Liver (tissue), 9 donors: Measurements from ENCODE around the gene SDSL. TPM values are rescaled to one million over a fixed set of nuclear protein-coding genes. Genes with fewer than 3 reads are reported as not detected.

Source experiments
- DNase-seq: peaks from one replicate; pipeline ENCODE4 v3.0.0-alpha.2; 2017; ENCODE audit warnings: low spot score
- H3K27ac ChIP-seq, 2 donors: one replicate each; pipeline ENCODE4 v1.7.0; 2013; ENCODE audit warnings: inconsistent platforms in 2 of 2, low read length in 2 of 2, control low read depth in 1 of 2, low read depth in 1 of 2, mild to moderate bottlenecking in 1 of 2
- H3K27me3 ChIP-seq, 4 donors: one replicate each; pipeline versions ENCODE4 v1.6.1 to v1.7.0; 2013; ENCODE audit warnings: low read length in 3 of 4, inconsistent platforms in 1 of 4, mild to moderate bottlenecking in 1 of 4, moderate library complexity in 1 of 4; ENCODE audit not compliant: control insufficient read depth in 4 of 4, insufficient read depth in 4 of 4
- H3K36me3 ChIP-seq, 4 donors: one replicate each; pipeline versions ENCODE4 v1.6.1 to v1.7.0; 2013; ENCODE audit warnings: low read length in 3 of 4, mild to moderate bottlenecking in 3 of 4, low read depth in 1 of 4, moderate library complexity in 1 of 4; ENCODE audit not compliant: control insufficient read depth in 4 of 4, insufficient read depth in 3 of 4
- H3K4me1 ChIP-seq, 4 donors: one replicate each; pipeline versions ENCODE4 v1.6.1 to v1.7.0; 2013; ENCODE audit warnings: low read length in 3 of 4, mild to moderate bottlenecking in 3 of 4, moderate library complexity in 1 of 4; ENCODE audit not compliant: control insufficient read depth in 4 of 4, insufficient read depth in 4 of 4
- H3K4me3 ChIP-seq, 3 donors: one replicate each; pipeline versions ENCODE4 v1.6.1 to v1.7.0; 2013; ENCODE audit warnings: low read length in 3 of 3, control low read depth in 1 of 3, low read depth in 1 of 3, mild to moderate bottlenecking in 1 of 3
- H3K9ac ChIP-seq, 2 donors: one replicate each; pipeline ENCODE4 v1.7.0; 2013; ENCODE audit warnings: low read length in 2 of 2, mild to moderate bottlenecking in 2 of 2, moderate library complexity in 2 of 2, control low read depth in 1 of 2, low read depth in 1 of 2
- H3K9me3 ChIP-seq, 4 donors: one replicate each; pipeline versions ENCODE4 v1.6.1 to v1.7.0; 2013; ENCODE audit warnings: low read length in 3 of 4; ENCODE audit not compliant: control insufficient read depth in 4 of 4
- EGR1 ChIP-seq, 2 donors: IDR thresholded peaks; 2 replicates each; pipeline ENCODE4 v1.6.1; 2016 to 2018; ENCODE audit warnings: antibody characterized with exemption in 2 of 2, low read depth in 2 of 2
- FOXA1 ChIP-seq: IDR thresholded peaks from 2 replicates; pipeline ENCODE4 v1.6.1; 2016; ENCODE audit warnings: antibody characterized with exemption
- FOXA2 ChIP-seq: IDR thresholded peaks from 2 replicates; pipeline ENCODE4 v1.6.1; 2016; ENCODE audit warnings: antibody characterized with exemption
- GABPA ChIP-seq, 2 donors: IDR thresholded peaks in 1 of 2; conservative IDR thresholded peaks in 1 of 2; 2 replicates each; pipeline ENCODE4 v1.6.1; 2016; ENCODE audit warnings: antibody characterized with exemption in 2 of 2, mild to moderate bottlenecking in 1 of 2, moderate library complexity in 1 of 2
- HNF4A ChIP-seq, 2 donors: conservative IDR thresholded peaks; 2 replicates each; pipeline ENCODE4 v1.6.1; 2016; ENCODE audit warnings: antibody characterized with exemption in 2 of 2, mild to moderate bottlenecking in 2 of 2
- HNF4G ChIP-seq: IDR thresholded peaks from 2 replicates; pipeline ENCODE4 v1.6.1; 2016; ENCODE audit warnings: antibody characterized with exemption
- JUND ChIP-seq, 2 donors: IDR thresholded peaks; 2 replicates each; pipeline ENCODE4 v1.6.1; 2016; ENCODE audit warnings: antibody characterized with exemption in 2 of 2
- NR2F2 ChIP-seq: IDR thresholded peaks from 2 replicates; pipeline ENCODE4 v1.6.1; 2016; ENCODE audit warnings: antibody characterized with exemption
- RAD21 ChIP-seq, 2 donors: IDR thresholded peaks; 2 replicates each; pipeline ENCODE4 v1.6.1; 2016; ENCODE audit warnings: antibody characterized with exemption in 2 of 2, mild to moderate bottlenecking in 2 of 2
- RXRA ChIP-seq, 2 donors: IDR thresholded peaks; 2 replicates each; pipeline ENCODE4 v1.6.1; 2017 to 2018; ENCODE audit warnings: antibody characterized with exemption in 2 of 2, mild to moderate bottlenecking in 1 of 2
- SP1 ChIP-seq: IDR thresholded peaks from 2 replicates; pipeline ENCODE4 v1.6.1; 2018; ENCODE audit warnings: antibody characterized with exemption, mild to moderate bottlenecking
- TAF1 ChIP-seq: conservative IDR thresholded peaks from 2 replicates; pipeline ENCODE4 v1.6.1; 2016; ENCODE audit warnings: antibody characterized with exemption, mild to moderate bottlenecking
- YY1 ChIP-seq: IDR thresholded peaks from 2 replicates; pipeline ENCODE4 v1.6.1; 2016; ENCODE audit warnings: antibody characterized with exemption, mild to moderate bottlenecking
- WGBS: extraction: QIAGEN DNeasy Blood & Tissue Kit; methylation state at CpG from one replicate; pipeline ENCODE4 v1.1.7; 2013; 5-methylcytosine and 5-hydroxymethylcytosine counted together
- polyA plus RNA-seq, 2 donors: library from polyadenylated mRNA; stranded (reverse) in 1 of 2; unstranded in 1 of 2; fragments of 200-250 nt in 1 of 2; fragments of >200 nt in 1 of 2; fragmentation: Nextera tagmentation in 1 of 2; extraction: Ambion mirVana in 1 of 2; gene quantifications; one replicate each; pipeline versions ENCODE4 v1.2.1 to v1.2.3, GENCODE V29; 2013 to 2015
- total RNA-seq, 2 donors: library from RNA; depleted of rRNA; stranded (reverse); fragments of >200 nt; gene quantifications; one replicate each; pipeline ENCODE4 v1.2.3, GENCODE V29; 2014
- TF ChIP-seq, protein P1 (sequence below): IDR thresholded peaks from 2 replicates; pipeline ENCODE4 v1.6.1; 2016; ENCODE audit warnings: antibody characterized with exemption
- TF ChIP-seq, protein P2 (sequence below): fragments of 150-350 bp; IDR thresholded peaks from 2 replicates; pipeline ENCODE4 v1.5.1; 2017; ENCODE audit warnings: improper control_type of control experiment, low read depth, low read length; ENCODE audit not compliant: missing input control
- TF ChIP-seq, protein P3 (sequence below): IDR thresholded peaks from 2 replicates; pipeline ENCODE4 v1.6.1; 2016; ENCODE audit warnings: antibody characterized with exemption
- TF ChIP-seq, protein P4 (sequence below): IDR thresholded peaks from 2 replicates; pipeline ENCODE4 v1.6.1; 2016; ENCODE audit warnings: antibody characterized with exemption
- TF ChIP-seq, protein P5 (sequence below): IDR thresholded peaks from 2 replicates; pipeline ENCODE4 v1.6.1; 2016; ENCODE audit warnings: antibody characterized with exemption, mild to moderate bottlenecking
- donor health status: healthy.
- donor health status: healthy.
- donor health status: healthy.
- donor health status: healthy.
- donor health status: healthy.

SDSL gene
- total and polyA plus RNA-seq, 4 donors = 22.4 to 93.1 (median 33.7) TPM

DNA sequence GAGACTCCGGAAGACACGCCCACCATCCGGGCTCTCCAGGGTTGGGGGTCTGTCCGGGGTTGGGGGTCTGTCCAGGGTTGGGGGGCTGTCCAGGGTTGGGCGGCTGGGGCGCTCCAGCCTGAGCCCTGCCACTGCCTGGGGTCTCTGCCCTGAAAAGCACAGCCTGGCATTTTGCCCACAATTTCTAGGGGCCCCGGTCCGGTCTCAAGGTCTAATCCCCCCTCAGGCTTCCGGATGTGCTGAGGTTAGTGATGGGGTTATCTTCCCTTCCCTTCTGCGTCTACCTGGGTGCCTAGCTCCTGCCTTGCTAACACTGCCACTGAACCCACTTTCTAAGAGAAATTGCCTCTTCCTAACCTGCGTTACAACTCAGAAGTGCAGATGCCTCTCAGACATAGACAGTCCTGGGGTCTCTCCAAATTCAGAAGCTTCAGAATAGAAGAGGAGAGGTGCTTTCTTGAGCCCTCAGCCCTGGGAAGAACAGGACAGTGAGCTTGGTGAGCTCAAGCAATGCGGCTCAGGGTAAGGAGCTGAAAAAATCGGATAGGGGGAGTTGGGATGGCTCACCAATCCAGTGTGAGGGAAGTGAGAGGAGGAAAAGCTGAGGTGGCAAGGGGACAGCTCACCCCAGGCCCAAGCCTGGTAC is 43.8 kb downstream of the SDSL start:
- no peaks in the 10 kb centered on the region for H3K36me3 ChIP-seq
- peaks cover 16 to 48% (median 31%) of the 10 kb centered on the region in 4 donors for H3K4me1 ChIP-seq
- DNase-seq = no peak
- TF ChIP-seq RAD21 (IDR thresholded peaks at IDR 0.05) (no peak), TAF1 (no peak), HNF4A (conservative IDR thresholded peaks at IDR 0.05) (no peak), GABPA (IDR thresholded peaks at IDR 0.05 in 1 of 2, conservative IDR thresholded peaks at IDR 0.05 in 1 of 2) (no peak), FOXA1 (no peak), EGR1 (IDR thresholded peaks at IDR 0.05; ENCODE audit: low read depth in 2 of 2) (no peak)
- TF ChIP-seq, protein P1, sequence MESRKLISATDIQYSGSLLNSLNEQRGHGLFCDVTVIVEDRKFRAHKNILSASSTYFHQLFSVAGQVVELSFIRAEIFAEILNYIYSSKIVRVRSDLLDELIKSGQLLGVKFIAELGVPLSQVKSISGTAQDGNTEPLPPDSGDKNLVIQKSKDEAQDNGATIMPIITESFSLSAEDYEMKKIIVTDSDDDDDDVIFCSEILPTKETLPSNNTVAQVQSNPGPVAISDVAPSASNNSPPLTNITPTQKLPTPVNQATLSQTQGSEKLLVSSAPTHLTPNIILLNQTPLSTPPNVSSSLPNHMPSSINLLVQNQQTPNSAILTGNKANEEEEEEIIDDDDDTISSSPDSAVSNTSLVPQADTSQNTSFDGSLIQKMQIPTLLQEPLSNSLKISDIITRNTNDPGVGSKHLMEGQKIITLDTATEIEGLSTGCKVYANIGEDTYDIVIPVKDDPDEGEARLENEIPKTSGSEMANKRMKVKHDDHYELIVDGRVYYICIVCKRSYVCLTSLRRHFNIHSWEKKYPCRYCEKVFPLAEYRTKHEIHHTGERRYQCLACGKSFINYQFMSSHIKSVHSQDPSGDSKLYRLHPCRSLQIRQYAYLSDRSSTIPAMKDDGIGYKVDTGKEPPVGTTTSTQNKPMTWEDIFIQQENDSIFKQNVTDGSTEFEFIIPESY = no peak
- TF ChIP-seq, protein P2, sequence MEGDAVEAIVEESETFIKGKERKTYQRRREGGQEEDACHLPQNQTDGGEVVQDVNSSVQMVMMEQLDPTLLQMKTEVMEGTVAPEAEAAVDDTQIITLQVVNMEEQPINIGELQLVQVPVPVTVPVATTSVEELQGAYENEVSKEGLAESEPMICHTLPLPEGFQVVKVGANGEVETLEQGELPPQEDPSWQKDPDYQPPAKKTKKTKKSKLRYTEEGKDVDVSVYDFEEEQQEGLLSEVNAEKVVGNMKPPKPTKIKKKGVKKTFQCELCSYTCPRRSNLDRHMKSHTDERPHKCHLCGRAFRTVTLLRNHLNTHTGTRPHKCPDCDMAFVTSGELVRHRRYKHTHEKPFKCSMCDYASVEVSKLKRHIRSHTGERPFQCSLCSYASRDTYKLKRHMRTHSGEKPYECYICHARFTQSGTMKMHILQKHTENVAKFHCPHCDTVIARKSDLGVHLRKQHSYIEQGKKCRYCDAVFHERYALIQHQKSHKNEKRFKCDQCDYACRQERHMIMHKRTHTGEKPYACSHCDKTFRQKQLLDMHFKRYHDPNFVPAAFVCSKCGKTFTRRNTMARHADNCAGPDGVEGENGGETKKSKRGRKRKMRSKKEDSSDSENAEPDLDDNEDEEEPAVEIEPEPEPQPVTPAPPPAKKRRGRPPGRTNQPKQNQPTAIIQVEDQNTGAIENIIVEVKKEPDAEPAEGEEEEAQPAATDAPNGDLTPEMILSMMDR = no peak
- WGBS = 5% methylated on average over 13 of the region's 13 CpGs
- no peaks in the 10 kb centered on the region for H3K9me3 ChIP-seq
- no peak overlapping the region for H3K4me3 ChIP-seq
- H3K9ac ChIP-seq = no peak overlapping the region
- H3K27me3 ChIP-seq = peaks cover 18 to 54% (median 26%) of the 10 kb centered on the region in 4 donors
- H3K27ac ChIP-seq = no peak overlapping the region

DNA sequence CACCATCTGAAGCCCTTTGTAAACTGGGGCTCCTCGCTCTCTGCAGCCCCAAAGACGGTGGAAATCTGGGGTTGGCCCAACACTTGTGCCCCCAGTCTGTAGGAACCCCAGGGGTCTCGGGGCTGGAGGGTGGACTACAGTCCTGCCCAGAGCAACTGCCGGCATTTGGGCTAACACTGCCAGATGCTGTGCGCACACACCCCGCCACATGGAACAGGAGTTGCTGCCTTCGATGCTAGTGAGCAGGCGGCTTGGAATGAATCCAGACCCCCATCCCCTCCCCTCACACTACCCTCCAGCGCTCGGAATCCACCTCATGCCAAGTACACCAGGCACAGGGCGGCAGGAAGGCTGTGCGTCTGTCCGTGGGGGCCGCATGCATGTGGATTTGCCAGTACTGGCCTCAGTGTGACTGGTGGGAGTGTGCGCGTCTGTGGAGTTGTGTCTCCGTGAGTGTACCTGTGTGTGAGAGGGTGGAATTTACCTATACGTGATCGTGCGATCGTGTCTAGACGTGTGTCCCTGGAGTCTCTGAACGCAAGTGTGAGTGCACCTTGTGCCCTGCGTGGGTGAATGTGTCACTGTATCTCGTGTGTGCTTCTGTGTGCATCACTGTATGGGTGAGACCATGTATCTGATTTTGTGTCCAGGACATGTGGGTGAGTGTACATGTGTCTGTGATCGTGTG is 44.4 kb downstream of the SDSL start:
- Histone ChIP-seq H3K9ac (no peak overlapping the region), H3K4me1 (peaks cover 16 to 48% (median 31%) of the 10 kb centered on the region in 4 donors), H3K9me3 (no peaks in the 10 kb centered on the region), H3K27ac (no peak overlapping the region), H3K27me3 (peaks cover 18 to 56% (median 28%) of the 10 kb centered on the region in 4 donors), H3K36me3 (no peaks in the 10 kb centered on the region), H3K4me3 (no peak overlapping the region)
- no peak for DNase-seq
- WGBS = 6% methylated on average over 26 of the region's 26 CpGs
- TF ChIP-seq EGR1 (IDR thresholded peaks at IDR 0.05; ENCODE audit: low read depth in 2 of 2) = no peak
- TF ChIP-seq, protein P3, sequence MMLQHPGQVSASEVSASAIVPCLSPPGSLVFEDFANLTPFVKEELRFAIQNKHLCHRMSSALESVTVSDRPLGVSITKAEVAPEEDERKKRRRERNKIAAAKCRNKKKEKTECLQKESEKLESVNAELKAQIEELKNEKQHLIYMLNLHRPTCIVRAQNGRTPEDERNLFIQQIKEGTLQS = no peak
- TF ChIP-seq, protein P4, sequence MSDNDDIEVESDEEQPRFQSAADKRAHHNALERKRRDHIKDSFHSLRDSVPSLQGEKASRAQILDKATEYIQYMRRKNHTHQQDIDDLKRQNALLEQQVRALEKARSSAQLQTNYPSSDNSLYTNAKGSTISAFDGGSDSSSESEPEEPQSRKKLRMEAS = no peak
- TF ChIP-seq RXRA (IDR thresholded peaks at IDR 0.05) = no peak
- TF ChIP-seq FOXA2 = no peak
- no peak for TF ChIP-seq SP1
- TF ChIP-seq TAF1 = no peak
- TF ChIP-seq, protein P2 = no peak
- no peak for TF ChIP-seq RAD21 (IDR thresholded peaks at IDR 0.05)
- TF ChIP-seq, protein P5, sequence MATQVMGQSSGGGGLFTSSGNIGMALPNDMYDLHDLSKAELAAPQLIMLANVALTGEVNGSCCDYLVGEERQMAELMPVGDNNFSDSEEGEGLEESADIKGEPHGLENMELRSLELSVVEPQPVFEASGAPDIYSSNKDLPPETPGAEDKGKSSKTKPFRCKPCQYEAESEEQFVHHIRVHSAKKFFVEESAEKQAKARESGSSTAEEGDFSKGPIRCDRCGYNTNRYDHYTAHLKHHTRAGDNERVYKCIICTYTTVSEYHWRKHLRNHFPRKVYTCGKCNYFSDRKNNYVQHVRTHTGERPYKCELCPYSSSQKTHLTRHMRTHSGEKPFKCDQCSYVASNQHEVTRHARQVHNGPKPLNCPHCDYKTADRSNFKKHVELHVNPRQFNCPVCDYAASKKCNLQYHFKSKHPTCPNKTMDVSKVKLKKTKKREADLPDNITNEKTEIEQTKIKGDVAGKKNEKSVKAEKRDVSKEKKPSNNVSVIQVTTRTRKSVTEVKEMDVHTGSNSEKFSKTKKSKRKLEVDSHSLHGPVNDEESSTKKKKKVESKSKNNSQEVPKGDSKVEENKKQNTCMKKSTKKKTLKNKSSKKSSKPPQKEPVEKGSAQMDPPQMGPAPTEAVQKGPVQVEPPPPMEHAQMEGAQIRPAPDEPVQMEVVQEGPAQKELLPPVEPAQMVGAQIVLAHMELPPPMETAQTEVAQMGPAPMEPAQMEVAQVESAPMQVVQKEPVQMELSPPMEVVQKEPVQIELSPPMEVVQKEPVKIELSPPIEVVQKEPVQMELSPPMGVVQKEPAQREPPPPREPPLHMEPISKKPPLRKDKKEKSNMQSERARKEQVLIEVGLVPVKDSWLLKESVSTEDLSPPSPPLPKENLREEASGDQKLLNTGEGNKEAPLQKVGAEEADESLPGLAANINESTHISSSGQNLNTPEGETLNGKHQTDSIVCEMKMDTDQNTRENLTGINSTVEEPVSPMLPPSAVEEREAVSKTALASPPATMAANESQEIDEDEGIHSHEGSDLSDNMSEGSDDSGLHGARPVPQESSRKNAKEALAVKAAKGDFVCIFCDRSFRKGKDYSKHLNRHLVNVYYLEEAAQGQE = no peak
- TF ChIP-seq NR2F2 = no peak
- TF ChIP-seq YY1 = no peak
- TF ChIP-seq JUND (IDR thresholded peaks at IDR 0.05) = no peak
- no peak for TF ChIP-seq HNF4G
